Adipose tissue (tissue), 3 donors: ENCODE measurements around the gene EEF2. TPM values are rescaled to one million over a fixed set of nuclear protein-coding genes. Genes with fewer than 3 reads are reported as not detected.
"Not testable (repeated sequence)": the region's sequence is repeated elsewhere in the genome, so short reads cannot be mapped to it uniquely, and the experiment has no call there.

Experiments
- H3K27ac ChIP-seq: one replicate; pipeline ENCODE4 v1.5.1; 2013; ENCODE audit warnings: low read depth, low read length
- WGBS, 3 donors: extraction: QIAGEN DNeasy Blood & Tissue Kit; methylation state at CpG; one replicate each; pipeline ENCODE4 v1.1.7; 2013; 5-methylcytosine and 5-hydroxymethylcytosine counted together
- polyA plus RNA-seq, 3 donors: library from polyadenylated mRNA; stranded (reverse); fragments of 200-250 nt; gene quantifications; one replicate each; pipeline ENCODE4 v1.2.3, GENCODE V29; 2013
- donor health status: healthy with polysubstance abuse.
- donor health status: Bipolar disorder and iron deficiency.
- donor health status: healthy.

The EEF2 gene
- polyA plus RNA-seq, 3 donors, result 1,566 to 2,151 (median 1,831) TPM

DNA sequence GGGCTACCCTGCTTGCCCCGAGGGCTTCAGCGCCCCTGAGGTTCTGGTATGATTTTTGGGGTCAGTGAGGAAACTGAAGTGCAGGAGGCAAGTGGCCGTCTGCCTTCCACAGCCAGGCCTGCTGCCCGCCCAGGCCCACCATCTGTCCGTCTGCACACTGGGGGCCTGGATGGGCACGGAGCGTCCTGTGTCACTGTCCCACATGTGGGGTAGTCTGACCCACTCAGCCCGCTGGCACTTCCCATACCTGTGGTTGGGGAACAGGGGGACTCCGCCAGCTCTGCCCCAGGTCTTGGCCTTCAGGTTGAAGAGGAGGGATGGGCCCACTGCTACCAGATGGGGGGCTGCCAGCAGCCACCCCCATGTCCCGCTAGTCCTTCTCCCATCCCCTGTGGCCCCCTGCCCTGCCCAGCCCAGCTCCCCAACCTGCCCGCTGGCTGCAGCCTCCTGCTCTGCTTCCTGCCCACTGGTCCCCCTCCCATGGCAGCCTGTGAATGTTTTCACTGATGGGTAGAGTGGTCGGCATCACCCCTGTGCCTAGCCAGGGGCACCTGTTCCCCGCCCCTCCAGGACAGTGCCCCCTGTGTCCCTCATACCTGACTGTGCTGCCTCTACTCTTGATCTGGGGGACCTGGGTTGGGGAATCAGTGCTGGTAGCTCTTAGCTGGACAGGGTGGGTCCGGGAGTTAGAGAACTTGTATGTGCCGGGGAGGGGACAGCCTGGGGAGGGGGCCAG lies 31.8 kb upstream of the EEF2 start:
- 94 to 95% (median 95%) methylated on average over 14 to 15 of the region's 15 CpGs for WGBS, 3 donors
- H3K27ac ChIP-seq, result no peak overlapping the region

DNA sequence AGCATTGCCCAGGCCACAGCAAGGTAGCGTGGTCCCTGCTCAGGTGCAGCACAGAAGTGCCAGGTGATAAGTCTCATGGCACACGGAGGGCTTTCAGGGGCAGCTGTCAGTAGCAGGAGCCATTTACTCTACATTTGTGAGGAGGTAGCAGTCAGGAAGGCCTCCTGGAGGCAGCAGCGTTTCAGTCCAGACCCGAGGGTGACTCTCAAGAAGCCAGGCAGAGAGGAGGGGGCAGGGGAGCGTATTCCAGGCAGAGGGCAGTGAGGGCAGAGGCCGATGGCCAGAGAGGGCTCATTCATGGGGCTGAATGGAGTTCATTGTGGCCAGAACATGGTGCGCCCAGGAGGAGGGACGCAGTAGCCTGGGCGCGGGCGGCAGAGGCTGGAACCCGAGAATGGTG lies 31.2 kb upstream of the EEF2 start:
- 75 to 88% (median 88%) methylated on average over 12 of the region's 12 CpGs for WGBS, 3 donors
- no peak overlapping the region for H3K27ac ChIP-seq

DNA sequence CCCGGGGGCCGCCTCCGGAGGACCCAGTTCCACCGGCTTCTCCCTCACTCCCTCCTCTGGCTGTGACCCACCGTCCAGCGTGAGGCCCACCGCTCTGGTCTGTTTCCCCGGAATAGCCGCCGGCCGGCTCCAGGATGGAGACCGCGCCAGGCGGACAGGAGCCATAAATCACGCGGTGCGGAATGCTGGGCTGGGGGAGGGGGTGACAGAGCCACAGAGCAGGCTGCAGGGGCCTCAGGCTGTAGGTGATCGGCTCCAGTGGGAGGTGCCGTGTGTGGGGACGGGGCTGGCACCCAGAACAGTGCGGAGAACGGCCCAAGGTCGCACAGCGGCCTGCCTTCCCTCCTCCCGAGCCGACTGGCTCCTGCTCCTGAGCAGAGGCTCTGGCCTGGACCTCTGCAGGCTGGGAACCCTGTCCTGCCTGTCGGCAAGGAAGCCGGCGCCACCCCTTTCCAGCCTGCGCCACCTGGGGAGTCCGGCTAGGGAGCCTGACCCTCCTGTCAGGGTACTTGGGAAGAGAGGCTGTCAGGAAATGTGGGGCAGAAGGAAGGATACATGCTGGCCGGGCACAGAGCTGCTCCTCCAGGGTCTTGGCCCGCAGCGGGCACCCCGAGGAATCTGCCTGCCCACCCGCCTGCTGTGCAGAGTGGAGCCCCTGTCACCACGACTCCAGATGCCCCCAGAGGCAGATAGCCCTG lies 30.6 kb upstream of the EEF2 start:
- no peak overlapping the region for H3K27ac ChIP-seq
- 34 to 62% (median 58%) methylated on average over 34 to 37 of the region's 37 CpGs for WGBS, 3 donors

DNA sequence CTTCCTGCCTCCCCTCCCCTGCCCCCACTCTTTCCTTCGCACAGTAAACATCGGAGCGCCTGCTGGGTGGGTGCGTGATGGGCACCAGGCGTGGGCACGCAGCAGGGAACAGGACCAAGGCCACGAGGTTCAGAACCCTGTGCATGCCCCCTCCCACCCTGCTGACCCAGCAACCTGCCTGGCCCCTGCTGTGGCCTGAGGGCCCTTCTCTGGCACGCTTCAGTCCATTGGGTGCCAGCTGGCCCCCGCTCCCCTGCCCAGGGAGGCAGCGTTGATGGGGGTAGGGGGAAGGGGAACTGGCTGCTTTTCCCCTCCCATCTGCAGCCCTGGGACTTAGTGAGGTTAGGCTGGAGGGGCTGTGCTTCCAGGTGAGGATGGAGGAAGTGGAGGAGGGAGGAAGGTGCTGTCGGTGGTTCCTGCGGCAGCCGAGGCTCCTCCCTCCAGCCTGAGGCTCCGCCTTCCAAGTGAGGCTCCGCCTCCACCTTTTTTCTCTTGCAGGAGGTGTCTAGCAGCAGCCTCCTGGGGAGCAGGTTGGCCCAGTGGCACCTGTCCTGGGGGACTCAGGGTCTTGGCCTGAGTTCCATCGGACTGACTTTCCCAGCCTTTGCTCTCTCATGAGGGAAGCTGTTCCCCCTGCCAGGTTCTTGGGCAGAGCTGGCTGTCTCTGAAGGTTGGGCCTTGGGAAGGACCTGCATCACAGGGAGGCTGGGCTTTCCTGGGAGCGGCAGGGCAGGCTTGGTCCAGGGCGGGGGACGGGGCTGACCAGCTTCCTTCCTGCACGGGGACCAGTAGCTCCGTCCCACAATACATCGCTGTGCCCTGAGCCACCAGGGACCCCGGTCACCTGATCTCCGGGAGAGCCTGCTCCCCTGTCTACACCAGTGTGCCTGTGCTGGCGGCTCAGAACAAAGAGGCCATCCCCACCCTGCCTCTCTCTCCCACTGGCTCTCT lies 29.6 kb upstream of the EEF2 start:
- no peak overlapping the region for H3K27ac ChIP-seq
- 43 to 61% (median 58%) methylated on average over 23 to 25 of the region's 25 CpGs for WGBS, 3 donors

DNA sequence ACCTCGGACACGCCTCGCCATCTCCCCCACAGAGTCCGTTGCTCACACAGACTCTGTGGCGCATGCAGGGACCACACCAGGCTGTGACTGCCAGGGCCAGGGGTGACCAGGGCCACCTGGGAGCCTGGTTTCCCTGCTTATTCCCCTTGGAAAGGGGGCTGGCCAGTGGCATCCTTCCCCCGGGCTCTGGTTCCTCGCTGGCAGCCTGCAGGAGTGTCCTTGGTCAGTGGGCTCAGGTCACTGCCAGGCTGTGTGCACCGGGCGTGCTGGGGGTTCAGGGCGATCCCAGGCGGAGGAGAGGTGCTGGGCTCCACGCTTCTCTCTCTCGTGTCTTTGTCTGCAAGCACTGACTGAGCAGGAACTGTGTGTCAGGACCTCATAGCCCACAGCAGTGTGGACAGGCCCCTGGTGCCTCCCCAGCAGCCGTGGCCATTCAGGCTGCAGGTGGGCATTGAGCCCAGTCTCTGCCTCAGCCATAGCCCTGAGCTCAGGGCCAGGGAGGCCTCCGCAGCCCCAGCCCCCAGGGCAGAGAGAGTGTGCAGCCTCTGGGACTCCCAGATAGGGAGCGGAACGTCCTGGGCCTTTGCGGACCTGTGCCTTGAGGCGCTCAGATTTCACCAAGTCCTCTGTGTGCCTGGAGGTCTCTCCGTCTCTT lies 28.8 kb upstream of the EEF2 start:
- no peak overlapping the region for H3K27ac ChIP-seq
- WGBS, 3 donors, result 79 to 90% (median 87%) methylated on average over 20 of the region's 20 CpGs

DNA sequence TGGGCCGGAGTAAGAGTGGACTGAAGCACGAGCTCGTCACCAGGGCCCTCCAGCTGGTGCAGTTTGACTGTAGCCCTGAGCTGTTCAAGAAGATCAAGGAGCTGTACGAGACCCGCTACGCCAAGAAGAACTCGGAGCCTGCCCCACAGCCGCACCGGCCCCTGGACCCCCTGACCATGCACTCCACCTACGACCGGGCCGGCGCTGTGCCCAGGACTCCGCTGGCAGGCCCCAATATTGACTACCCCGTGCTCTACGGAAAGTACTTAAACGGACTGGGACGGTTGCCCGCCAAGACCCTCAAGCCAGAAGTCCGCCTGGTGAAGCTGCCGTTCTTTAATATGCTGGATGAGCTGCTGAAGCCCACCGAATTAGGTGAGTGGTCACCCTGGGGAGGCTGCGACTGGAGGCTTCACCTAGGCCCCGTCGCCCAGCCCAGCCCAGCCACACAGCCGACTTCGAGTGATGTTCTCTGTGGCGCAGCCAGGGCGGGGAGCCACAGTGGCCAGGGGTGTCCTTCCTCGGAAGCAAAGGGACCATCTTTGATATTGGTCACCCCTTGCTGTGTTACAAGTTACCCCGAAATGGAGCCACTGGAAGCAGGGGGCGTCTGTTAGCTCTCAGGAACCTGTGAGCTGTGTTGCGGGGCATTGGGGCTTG lies 27.8 kb upstream of the EEF2 start:
- H3K27ac ChIP-seq, result no peak overlapping the region
- 92 to 95% (median 94%) methylated on average over 33 of the region's 33 CpGs for WGBS, 3 donors

DNA sequence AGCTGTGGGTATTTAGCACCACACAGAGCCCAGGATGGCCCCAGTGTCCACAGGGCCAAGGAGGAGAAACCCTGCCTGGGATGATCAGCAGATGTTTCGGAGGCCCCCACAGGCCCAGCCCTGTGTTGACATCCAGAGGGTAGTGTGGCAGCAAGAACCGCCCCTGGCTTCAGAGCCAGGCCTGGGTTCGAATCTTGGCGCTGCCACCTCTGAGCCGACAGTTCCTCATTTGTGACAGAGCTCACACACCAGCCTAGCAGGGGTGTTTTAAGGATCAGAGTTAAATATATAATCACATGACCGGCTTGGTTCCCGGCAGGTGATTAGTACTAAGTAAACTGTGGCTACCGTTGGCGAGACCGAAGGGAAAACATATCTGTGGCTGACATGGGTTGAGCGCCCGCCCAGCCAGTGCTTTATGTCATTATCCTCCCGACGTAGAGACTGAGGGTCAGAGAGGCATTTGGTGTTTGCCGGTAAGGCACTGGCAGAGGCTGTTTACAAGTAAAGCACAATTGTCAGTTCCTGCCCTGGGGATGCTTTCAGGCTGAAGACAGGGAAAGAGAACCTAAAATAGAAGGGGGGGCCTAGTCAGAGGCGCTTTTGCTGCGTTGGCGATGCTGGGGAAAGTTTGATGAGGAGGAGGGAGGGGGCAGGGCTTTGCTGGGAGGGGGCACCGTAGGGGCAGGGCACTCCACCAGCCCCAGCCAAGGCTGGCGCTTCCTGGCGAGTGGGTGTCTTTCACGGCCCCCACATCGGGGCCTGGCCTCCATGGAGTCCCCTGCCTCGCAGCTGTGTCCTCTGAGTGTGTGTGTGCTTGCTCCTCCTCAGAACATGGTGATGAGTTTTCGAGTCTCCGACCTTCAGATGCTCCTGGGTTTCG lies 27.1 kb upstream of the EEF2 start:
- no peak overlapping the region for H3K27ac ChIP-seq
- WGBS, 3 donors, result 42 to 90% (median 81%) methylated on average over 26 to 27 of the region's 27 CpGs

DNA sequence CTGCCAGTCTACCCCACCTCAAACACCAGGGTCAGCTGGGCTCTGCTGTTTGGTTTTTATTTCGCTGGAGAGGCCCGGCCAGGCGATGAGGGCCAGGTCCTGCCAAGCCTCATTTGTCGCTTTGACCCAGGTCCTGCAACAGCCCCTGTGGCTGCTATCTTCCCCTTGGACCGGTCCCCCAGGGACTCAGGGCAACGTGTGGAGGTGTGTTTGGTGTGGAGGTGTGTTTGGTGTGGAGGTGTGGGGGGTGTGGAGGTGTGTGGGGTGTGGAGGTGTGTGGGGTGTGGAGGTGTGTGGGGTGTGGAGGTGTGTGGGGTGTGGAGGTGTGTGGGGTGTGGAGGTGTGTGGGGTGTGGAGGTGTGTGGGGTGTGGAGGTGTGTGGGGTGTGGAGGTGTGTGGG lies 26.2 kb upstream of the EEF2 start:
- H3K27ac ChIP-seq, result not testable (repeated sequence)
- WGBS, 3 donors, result 35 to 85% (median 79%) methylated on average over 6 of the region's 6 CpGs

DNA sequence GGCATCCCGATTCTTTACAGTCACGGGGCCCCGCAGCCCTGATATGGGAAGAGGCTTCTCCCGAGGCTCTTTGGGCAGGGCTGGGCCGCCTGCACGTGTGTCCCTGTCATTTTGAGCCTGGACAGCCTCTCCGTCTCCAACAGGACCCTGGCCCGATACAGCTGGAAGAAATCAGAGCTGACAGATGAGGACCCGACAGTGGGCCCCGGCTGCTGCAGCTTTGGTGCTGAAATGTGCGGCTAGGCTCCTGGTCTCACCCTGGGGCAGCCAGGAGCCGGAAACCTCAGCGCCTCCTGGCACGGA lies 25.5 kb upstream of the EEF2 start:
- no peak overlapping the region for H3K27ac ChIP-seq
- 57 to 81% (median 80%) methylated on average over 14 of the region's 14 CpGs for WGBS, 3 donors

DNA sequence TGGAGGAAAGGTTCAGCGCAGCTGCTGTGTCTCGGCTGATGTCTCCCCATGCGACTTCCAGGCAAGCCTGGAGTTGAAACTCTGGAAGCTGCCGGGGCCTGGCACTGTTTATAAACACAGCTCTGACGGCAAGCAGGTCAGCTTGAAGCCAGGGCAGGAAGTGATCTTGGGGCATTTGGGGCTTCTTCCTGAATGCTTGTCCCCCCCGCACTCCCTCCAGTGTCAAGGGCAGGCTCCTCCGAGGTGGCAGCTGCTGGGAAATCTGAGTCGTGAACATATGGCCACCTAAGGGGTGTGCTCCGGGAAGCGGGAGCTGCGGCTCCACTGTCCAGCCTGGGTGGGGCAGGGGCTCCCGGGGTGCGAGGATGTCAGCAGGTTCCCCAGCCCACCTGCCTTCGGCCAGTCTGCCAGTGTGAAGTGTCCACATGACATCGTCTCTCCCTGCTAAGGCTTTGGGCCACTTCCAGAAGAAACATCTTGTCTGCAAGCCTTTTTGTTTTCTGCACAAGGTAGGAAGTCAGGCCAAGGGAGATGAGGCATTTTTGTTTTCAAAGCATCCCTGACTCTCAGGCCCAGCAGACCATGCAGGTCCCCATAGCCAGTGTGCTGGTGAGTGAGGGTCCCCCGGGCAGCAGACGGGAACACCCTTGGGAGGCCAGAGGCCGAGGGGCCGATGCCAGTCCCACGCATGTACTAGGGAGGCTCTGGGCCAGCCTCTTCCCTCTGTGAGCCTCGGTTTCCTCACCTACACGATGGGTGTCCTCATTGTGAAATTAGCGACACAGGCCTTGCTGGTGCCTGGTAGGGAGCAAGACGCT lies 24.9 kb upstream of the EEF2 start:
- no peak overlapping the region for H3K27ac ChIP-seq
- 49 to 73% (median 67%) methylated on average over 24 of the region's 24 CpGs for WGBS, 3 donors

DNA sequence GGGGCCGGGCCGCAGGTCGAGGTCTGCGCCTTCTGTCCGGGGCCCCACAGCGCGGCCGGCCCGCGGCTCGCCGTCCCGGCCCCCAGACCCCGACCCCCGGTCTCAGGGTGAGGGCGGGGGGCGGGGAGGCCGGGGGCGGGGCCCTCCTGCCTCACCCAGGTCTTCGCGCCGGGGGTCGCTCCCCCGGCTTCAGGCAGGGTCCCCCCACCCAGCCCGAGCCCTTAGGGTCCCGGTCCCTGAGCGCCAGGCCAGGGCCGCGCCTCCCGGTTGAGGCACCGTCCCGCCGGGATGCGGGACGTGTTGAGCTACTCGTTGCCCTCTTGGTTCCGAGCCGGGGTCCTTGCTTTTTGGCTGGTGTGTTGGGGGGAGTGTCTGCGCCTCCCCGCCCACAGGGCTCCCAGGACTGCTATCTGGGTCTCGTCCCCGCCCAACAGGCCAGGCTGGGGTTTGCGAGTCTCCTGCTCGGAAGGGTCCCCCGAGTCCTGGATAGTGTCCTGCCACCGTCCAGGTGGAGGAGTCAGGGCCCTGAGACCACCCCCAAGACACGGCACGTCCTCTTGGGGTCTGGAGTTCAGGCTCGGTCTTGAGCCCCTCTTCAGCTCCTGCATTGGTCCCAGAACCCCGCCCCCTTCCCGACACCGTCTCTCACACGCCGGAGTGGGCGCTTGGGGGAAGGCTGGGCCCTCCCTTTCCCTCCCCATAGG lies 22.7 kb upstream of the EEF2 start:
- WGBS, 3 donors, result 1% methylated on average over 30 to 55 of the region's 55 CpGs
- H3K27ac ChIP-seq, result no peak overlapping the region

DNA sequence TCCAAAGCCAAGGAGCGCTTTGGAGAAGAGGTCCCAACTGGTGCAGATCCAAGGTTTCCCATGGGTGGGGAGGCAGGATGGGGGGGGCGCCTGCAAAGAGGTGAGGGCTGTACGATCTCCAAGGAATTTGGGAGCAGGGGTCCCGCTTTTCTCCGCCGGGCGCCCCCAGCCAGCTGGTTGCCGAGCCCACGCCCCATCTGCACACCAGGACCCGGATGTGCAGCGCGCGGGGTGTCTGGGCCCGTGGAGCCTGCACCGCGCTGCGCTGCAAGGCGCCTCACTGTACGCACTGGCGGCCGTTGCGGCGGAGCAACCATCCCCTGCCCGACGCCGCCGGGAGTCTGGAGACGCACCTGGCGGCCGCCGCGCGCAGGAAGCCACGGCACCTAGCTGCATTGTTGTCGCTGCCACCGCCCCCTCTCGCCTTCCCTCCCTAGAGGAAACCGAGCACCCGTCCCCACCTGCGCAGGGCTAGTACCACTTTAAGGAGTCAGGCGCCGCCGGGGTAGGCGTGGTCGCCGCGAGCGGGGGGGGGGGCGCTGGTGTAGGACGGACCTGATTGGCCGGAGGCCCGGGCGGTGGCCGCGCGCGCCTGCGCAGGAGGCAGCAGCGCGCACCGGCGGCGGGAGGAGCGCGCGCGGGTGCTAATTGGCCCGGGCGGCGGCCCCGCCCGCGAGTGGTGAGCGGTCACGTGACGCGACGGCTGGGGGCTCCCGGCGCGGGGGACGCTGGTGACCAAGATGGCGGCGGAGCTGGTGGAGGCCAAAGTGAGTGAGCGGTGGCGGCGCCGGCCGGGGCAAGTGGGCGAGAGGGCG lies 22.0 kb upstream of the EEF2 start, which contains the start of gene PIAS4:
Gene PIAS4 (plus strand): TSS at position 716 of the 815 bp plus-strand sequence. CDS start 25 bp downstream, at position 741.
- 0 to 1% (median 1%) methylated on average over 52 to 89 of the region's 91 CpGs for WGBS, 3 donors
- H3K27ac ChIP-seq, result no peak within 1 kb of the TSS

DNA sequence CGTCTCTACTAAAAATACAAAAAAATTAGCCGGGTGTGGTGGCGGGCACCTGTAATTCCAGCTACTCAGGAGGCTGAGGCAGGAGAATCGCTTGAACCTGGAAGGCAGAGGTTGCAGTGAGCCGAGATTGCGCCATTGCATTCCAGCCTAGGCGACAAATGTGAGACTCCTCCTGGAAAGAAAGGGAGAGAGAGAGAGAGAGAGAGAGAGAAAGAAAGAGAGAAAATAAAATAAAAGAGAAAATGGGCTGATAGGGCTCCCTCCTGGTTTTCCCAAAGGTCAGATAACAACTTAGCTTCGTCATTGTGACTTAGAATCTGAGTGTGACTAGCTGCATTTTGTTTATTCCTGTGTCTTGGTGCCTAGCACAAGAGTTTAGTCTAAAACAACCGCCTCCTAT lies 20.2 kb upstream of the EEF2 start:
- not testable (repeated sequence) for H3K27ac ChIP-seq
- 92 to 98% (median 96%) methylated on average over 9 of the region's 9 CpGs for WGBS, 3 donors

DNA sequence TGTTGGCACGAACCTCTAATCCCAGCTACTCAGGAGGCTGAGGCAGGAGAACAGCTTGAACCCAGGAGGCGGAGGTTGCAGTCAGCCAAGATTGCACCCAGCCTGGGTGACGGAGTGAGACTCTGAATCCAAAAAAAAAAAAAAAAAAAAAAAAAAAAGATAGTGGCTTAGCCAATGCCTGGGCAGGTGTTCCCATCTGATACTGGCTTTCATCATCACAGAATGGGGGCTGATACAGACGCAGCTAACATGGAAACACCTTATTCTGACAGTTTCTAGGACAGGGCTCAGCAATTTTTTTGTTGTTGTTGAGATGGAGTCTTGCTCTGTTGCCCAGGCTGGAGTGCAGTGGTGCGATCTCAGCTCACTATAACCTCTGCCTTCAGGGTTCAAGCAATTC lies 15.5 kb upstream of the EEF2 start:
- 78 to 93% (median 93%) methylated on average over 5 of the region's 5 CpGs for WGBS, 3 donors

More for the DNA sequence above, 15.5 kb upstream of the EEF2 start:
- H3K27ac ChIP-seq, result not testable (repeated sequence)
